ENCODE measurements around the gene CRCP. TPM values are rescaled to one million over a fixed set of nuclear protein-coding genes. Genes with fewer than 3 reads are reported as not detected.

CRCP gene
- total and polyA plus RNA-seq, 2 experiments from 2014 or later: 10.6 to 20.3 TPM

- Histone ChIP-seq H3K27ac (no peak overlapping the region), H3K9me3 (ENCODE audit: low read depth) (no peaks in the 10 kb centered on the region), H3K4me1 (ENCODE audit: low read depth) (no peaks in the 10 kb centered on the region), H3K36me3 (no peaks in the 10 kb centered on the region), H3K4me3 (no peak overlapping the region), H3K27me3 (no peaks in the 10 kb centered on the region)
- no peak for DNase-seq (ENCODE audit: low read depth in 1 of 2, low spot score in 1 of 2)
- TF ChIP-seq CTCF (IDR thresholded peaks at IDR 0.05; ENCODE audit: low read depth, low read length): no peak
Observed at GRCh38 chr7:66178258-66178657, 63.6 kb downstream of the CRCP start.

- Histone ChIP-seq H3K4me3 (no peak overlapping the region), H3K36me3 (no peaks in the 10 kb centered on the region), H3K4me1 (ENCODE audit: low read depth) (no peaks in the 10 kb centered on the region), H3K9me3 (ENCODE audit: low read depth) (no peaks in the 10 kb centered on the region), H3K27me3 (no peaks in the 10 kb centered on the region), H3K27ac (no peak overlapping the region)
- no peak for TF ChIP-seq CTCF (IDR thresholded peaks at IDR 0.05; ENCODE audit: low read depth, low read length)
- DNase-seq (ENCODE audit: low read depth in 1 of 2, low spot score in 1 of 2): no peak
Observed at GRCh38 chr7:66181329-66181728, 66.7 kb downstream of the CRCP start.

GRCh38 chr7:66181845-66182244 is 67.2 kb downstream of the CRCP start:
- DNase-seq (ENCODE audit: low read depth in 1 of 2, low spot score in 1 of 2): no peak
- Histone ChIP-seq H3K9me3 (ENCODE audit: low read depth) (no peaks in the 10 kb centered on the region), H3K4me3 (no peak overlapping the region), H3K27ac (no peak overlapping the region), H3K4me1 (ENCODE audit: low read depth) (no peaks in the 10 kb centered on the region), H3K27me3 (no peaks in the 10 kb centered on the region), H3K36me3 (no peaks in the 10 kb centered on the region)
- TF ChIP-seq CTCF (IDR thresholded peaks at IDR 0.05; ENCODE audit: low read depth, low read length): no peak

- H3K36me3 ChIP-seq: no peaks in the 10 kb centered on the region
- peak in 1 of 2 donors; percentile 34 for DNase-seq (ENCODE audit: low read depth in 1 of 2, low spot score in 1 of 2)
- H3K27ac ChIP-seq: no peak overlapping the region
- no peak overlapping the region for H3K4me3 ChIP-seq
- no peaks in the 10 kb centered on the region for H3K27me3 ChIP-seq
- no peaks in the 10 kb centered on the region for H3K9me3 ChIP-seq (ENCODE audit: low read depth)
- TF ChIP-seq CTCF (IDR thresholded peaks at IDR 0.05; ENCODE audit: low read depth, low read length): no peak
- no peaks in the 10 kb centered on the region for H3K4me1 ChIP-seq (ENCODE audit: low read depth)
Observed at GRCh38 chr7:66182920-66183319, 68.3 kb downstream of the CRCP start.

- no peak overlapping the region for H3K27ac ChIP-seq
- no peaks in the 10 kb centered on the region for H3K27me3 ChIP-seq
- TF ChIP-seq CTCF (IDR thresholded peaks at IDR 0.05; ENCODE audit: low read depth, low read length): no peak
- no peaks in the 10 kb centered on the region for H3K4me1 ChIP-seq (ENCODE audit: low read depth)
- H3K36me3 ChIP-seq: no peaks in the 10 kb centered on the region
- no peaks in the 10 kb centered on the region for H3K9me3 ChIP-seq (ENCODE audit: low read depth)
- peak in 1 of 2 donors; percentile 77 for DNase-seq (ENCODE audit: low read depth in 1 of 2, low spot score in 1 of 2)
- no peak overlapping the region for H3K4me3 ChIP-seq
Observed at GRCh38 chr7:66183700-66184099, 69.1 kb downstream of the CRCP start.

GRCh38 chr7:66185680-66186187 is 71.1 kb downstream of the CRCP start:
- Histone ChIP-seq H3K9me3 (ENCODE audit: low read depth) (no peaks in the 10 kb centered on the region), H3K27me3 (no peaks in the 10 kb centered on the region), H3K36me3 (no peaks in the 10 kb centered on the region), H3K4me1 (ENCODE audit: low read depth) (no peaks in the 10 kb centered on the region), H3K4me3 (no peak overlapping the region), H3K27ac (no peak overlapping the region)
- no peak for DNase-seq (ENCODE audit: low read depth in 1 of 2, low spot score in 1 of 2)
- no peak for TF ChIP-seq CTCF (IDR thresholded peaks at IDR 0.05; ENCODE audit: low read depth, low read length)
